NOMO-1 treated with DMSO at 0.1 percent for 48 hours (cell line): Measurements from ENCODE around the gene NYNRIN.

ENCODE experiments used
- DNase-seq: peaks from one replicate; lab custom pipeline; 2025; ENCODE audit not compliant: unreplicated experiment; lab: John Stamatoyannopoulos, UW

The NYNRIN gene

DNA sequence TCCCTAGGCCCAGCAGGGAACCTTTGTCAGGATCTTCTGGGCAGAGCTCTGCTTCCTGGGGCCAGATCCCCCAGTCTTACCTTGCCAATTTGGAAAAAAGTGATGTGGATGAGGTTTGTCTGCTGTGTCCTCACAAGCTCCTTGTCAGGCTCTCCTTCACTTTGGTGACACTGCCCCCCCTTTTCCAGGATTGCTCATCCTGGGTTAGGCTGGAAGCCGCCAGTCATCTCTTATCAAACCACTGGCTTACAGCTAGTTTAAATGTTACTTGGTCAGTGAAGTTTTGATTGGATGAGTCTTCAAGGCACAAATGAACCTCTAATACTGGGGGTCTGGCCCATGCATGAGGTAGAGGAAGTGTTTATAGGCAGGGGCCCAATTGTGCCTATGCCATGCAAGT is 15.3 kb downstream of the NYNRIN start:
- no peak for DNase-seq

- DNase-seq = no peak
Measured at GRCh38 chr14:24414732-24415420, 16.1 kb downstream of the NYNRIN start.

- DNase-seq = no peak
Measured at GRCh38 chr14:24415421-24416253, 16.8 kb downstream of the NYNRIN start.

DNA sequence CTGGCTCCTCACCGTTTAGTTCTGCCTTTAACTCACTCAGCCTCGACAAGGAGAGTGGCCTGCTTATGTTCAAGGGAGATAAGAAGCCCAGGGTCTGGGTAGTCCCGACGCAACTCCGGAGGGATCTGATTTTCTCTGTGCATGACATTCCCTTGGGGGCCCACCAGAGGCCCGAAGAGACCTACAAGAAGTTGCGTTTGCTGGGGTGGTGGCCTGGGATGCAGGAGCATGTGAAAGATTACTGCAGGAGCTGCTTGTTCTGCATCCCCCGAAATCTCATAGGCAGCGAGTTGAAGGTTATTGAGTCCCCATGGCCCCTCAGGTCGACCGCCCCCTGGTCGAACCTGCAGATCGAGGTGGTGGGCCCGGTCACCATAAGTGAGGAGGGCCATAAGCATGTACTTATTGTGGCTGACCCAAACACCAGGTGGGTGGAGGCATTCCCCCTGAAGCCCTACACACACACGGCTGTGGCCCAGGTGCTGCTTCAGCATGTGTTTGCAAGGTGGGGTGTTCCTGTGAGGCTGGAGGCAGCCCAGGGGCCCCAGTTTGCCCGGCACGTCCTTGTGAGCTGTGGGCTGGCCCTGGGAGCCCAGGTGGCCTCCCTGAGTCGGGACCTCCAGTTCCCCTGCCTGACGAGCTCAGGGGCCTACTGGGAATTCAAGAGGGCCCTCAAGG is 17.6 kb downstream of the NYNRIN start:
- DNase-seq = no peak

- DNase-seq = no peak
Measured at GRCh38 chr14:24416932-24417619, 18.3 kb downstream of the NYNRIN start.

GRCh38 chr14:24417832-24418491 is 19.2 kb downstream of the NYNRIN start:
- no peak for DNase-seq

DNA sequence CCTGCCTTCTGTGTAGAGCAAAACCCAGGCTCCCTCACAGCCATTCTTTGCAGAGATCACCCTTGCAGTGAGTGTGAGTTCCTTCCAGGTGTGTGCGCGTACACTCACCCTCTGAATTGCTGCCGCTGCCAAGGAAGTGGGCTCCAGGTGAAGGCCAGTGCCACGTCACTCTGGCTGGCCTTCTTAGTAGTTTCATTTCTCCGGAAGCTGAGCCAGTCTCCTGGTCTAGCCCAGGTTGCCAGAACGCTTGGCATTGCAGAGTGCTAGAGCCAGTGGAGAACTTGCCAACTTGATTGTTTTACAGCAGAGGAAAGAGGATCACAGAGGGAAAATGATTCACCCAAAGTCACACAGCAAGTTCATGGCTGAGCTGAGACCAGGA is 19.7 kb downstream of the NYNRIN start:
- no peak for DNase-seq

DNA sequence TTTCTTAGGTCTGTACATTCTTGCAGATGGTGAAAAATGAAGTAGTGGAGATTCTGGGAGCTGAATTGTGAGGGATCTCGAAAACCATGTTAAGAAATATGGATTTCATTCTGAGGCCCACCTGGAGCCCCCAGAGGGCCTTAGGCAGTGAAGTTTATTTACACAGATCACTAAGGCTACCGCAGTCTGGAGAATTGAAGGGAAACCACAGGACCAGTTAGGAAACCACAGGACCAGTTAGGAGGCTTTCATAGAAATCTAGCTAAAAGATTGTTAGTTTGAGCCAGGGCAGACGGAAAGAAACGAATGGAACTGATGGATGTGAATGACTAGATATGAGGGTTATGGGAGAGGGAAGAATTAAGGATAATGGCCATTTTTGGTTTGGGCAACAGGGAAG is 23.5 kb downstream of the NYNRIN start:
- no peak for DNase-seq

DNA sequence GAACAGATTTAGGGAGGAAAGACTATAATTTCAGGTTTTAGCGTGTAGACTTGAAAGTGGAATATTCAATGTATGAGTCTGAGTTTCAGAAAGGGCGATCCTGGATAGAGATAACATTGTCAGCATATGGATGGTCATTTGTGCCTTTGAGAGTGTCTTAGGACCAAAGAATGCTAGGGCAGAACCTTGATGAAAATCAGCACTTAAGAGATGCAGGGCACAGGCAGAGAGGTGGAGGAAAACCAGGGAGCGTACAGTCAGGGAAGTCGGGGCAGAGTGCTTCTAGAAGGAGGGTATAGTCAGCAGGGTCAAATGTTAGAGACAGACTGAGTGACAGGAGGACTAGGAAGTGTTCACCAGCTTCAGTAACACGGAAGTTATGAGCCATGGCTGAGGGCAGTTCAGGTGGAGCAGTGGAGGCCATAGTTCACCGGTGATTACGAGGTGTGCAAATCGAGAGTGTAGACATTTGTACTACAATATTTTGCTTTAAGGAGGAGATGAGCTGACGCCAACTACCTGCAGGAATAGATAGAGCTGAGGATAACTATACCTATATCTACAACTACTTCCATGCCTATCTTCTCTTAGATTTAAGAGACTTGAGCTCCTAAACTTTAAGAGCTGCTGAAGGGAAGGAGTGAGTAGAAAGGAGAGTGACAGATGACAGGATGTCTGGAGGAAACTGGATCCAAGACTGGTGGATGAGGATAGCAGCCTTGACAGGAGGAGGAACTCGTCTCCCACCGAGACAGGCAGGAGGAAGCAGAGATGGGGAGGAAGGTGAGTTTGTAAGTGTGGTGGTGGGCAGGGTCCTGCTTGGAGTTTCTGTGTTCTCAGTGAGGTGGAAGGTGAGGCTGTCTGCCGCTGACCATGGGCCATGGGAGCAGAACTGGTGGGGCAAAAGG is 24.1 kb downstream of the NYNRIN start:
- no peak for DNase-seq

GRCh38 chr14:24425704-24426103 is 26.9 kb downstream of the NYNRIN start:
- no peak for DNase-seq

GRCh38 chr14:24426150-24426911 is 27.5 kb downstream of the NYNRIN start:
- DNase-seq = no peak

GRCh38 chr14:24426912-24427536 is 28.2 kb downstream of the NYNRIN start:
- no peak for DNase-seq

- DNase-seq = no peak
Measured at GRCh38 chr14:24427537-24428508, 29.0 kb downstream of the NYNRIN start.

- DNase-seq = no peak
Measured at GRCh38 chr14:24428628-24429394, 30.0 kb downstream of the NYNRIN start.

GRCh38 chr14:24429395-24430142 is 30.8 kb downstream of the NYNRIN start, which contains the start of the genes CBLN3 and KHNYN:
TSS of gene CBLN3 (minus strand) at chr14:24429668. CDS start at chr14:24429054, 614 bp downstream.
TSS of gene KHNYN (plus strand) at chr14:24429954. CDS start at chr14:24430731, 777 bp downstream.
- peak; percentile 90 for DNase-seq
